ENCODE data around the gene SKAP1.

Gene SKAP1

GRCh38 chr17:48307814-48308411 is 122.1 kb downstream of the SKAP1 start:
- Histone ChIP-seq H2AFZ (ENCODE audit: low read length) (no peak overlapping the region), H3K9ac (ENCODE audit: low read depth, low read length, poor library complexity, severe bottlenecking) (no peak overlapping the region), H3K4me2 (ENCODE audit: low read depth, low read length, poor library complexity, severe bottlenecking) (no peak overlapping the region), H4K20me1 (ENCODE audit: insufficient read depth, low read length, poor library complexity, severe bottlenecking) (no peaks in the 10 kb centered on the region), H3K27me3 (ENCODE audit: insufficient read depth, low read length, poor library complexity, severe bottlenecking) (no peaks in the 10 kb centered on the region), H3K4me1 (ENCODE audit: insufficient read depth, low read length, poor library complexity, severe bottlenecking) (peaks cover 4% of the 10 kb centered on the region), H3K36me3 (ENCODE audit: insufficient read depth, low read length) (no peaks in the 10 kb centered on the region), H3K9me2 (replicated peaks; ENCODE audit: low read depth, low read length) (no peaks in the 10 kb centered on the region), H3F3A (ENCODE audit: low read depth) (no peaks in the 10 kb centered on the region), H3K79me2 (ENCODE audit: insufficient read depth, low read length) (no peaks in the 10 kb centered on the region), H3K9me3 (ENCODE audit: insufficient read depth, low read depth, low read length) (no peaks in the 10 kb centered on the region), H3K4me3 (ENCODE audit: low read length, poor library complexity, severe bottlenecking) (no peak overlapping the region)
- TF ChIP-seq EZH2phosphoT487 (IDR thresholded peaks at IDR 0.05; ENCODE audit: borderline replicate concordance): no peak
- TF ChIP-seq, protein P1, sequence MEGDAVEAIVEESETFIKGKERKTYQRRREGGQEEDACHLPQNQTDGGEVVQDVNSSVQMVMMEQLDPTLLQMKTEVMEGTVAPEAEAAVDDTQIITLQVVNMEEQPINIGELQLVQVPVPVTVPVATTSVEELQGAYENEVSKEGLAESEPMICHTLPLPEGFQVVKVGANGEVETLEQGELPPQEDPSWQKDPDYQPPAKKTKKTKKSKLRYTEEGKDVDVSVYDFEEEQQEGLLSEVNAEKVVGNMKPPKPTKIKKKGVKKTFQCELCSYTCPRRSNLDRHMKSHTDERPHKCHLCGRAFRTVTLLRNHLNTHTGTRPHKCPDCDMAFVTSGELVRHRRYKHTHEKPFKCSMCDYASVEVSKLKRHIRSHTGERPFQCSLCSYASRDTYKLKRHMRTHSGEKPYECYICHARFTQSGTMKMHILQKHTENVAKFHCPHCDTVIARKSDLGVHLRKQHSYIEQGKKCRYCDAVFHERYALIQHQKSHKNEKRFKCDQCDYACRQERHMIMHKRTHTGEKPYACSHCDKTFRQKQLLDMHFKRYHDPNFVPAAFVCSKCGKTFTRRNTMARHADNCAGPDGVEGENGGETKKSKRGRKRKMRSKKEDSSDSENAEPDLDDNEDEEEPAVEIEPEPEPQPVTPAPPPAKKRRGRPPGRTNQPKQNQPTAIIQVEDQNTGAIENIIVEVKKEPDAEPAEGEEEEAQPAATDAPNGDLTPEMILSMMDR (conservative IDR thresholded peaks at IDR 0.05; ENCODE audit: low read length): peak; percentile 98

- no peaks in the 10 kb centered on the region for H3K79me2 ChIP-seq (ENCODE audit: insufficient read depth, low read length)
Measured at GRCh38 chr17:48307255-48307654, 122.8 kb downstream of the SKAP1 start.

DNA sequence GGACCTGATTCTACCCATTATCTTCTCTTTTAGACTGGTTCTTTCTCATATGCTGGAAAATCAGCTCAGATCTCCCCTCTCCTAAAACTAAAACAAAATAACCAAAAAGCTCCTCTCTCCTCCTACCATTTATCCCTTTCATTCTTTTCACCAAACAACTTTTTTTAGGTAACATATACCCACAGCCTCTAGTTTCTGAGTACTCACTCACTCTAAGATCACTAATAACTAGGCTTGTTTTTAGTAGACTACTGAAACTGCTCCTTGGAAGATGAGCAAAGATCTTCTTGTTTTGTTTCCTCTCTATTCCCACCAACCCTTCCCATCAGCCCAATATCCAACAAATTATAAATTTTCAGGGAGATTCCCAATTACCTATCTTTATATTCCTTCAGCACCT is 129.0 kb downstream of the SKAP1 start:
- no peaks in the 10 kb centered on the region for H3F3A ChIP-seq (ENCODE audit: low read depth)
- peaks cover 10% of the 10 kb centered on the region for H3K4me1 ChIP-seq (ENCODE audit: insufficient read depth, low read length, poor library complexity, severe bottlenecking)
- no peak overlapping the region for H3K9ac ChIP-seq (ENCODE audit: low read depth, low read length, poor library complexity, severe bottlenecking)
- no peaks in the 10 kb centered on the region for H4K20me1 ChIP-seq (ENCODE audit: insufficient read depth, low read length, poor library complexity, severe bottlenecking)
- H3K27me3 ChIP-seq (ENCODE audit: insufficient read depth, low read length, poor library complexity, severe bottlenecking): no peaks in the 10 kb centered on the region
- H2AFZ ChIP-seq (ENCODE audit: low read length): peak overlapping the region; percentile 5; the same call in 1 of the 2 replicates
- H3K4me2 ChIP-seq (ENCODE audit: low read depth, low read length, poor library complexity, severe bottlenecking): no peak overlapping the region
- no peaks in the 10 kb centered on the region for H3K36me3 ChIP-seq (ENCODE audit: insufficient read depth, low read length)
- no peaks in the 10 kb centered on the region for H3K79me2 ChIP-seq (ENCODE audit: insufficient read depth, low read length)
- no peak overlapping the region for H3K4me3 ChIP-seq (ENCODE audit: low read length, poor library complexity, severe bottlenecking)
- no peak for TF ChIP-seq EZH2phosphoT487 (IDR thresholded peaks at IDR 0.05; ENCODE audit: borderline replicate concordance)
- TF ChIP-seq, protein P1 (conservative IDR thresholded peaks at IDR 0.05; ENCODE audit: low read length): no peak
- no peaks in the 10 kb centered on the region for H3K9me2 ChIP-seq (replicated peaks; ENCODE audit: low read depth, low read length)
- no peaks in the 10 kb centered on the region for H3K9me3 ChIP-seq (ENCODE audit: insufficient read depth, low read depth, low read length)

More at GRCh38 chr17:48307255-48307654, 122.8 kb downstream of the SKAP1 start:
- Histone ChIP-seq H3K27me3 (ENCODE audit: insufficient read depth, low read length, poor library complexity, severe bottlenecking) (no peaks in the 10 kb centered on the region), H3K4me2 (ENCODE audit: low read depth, low read length, poor library complexity, severe bottlenecking) (no peak overlapping the region), H3K36me3 (ENCODE audit: insufficient read depth, low read length) (no peaks in the 10 kb centered on the region), H2AFZ (ENCODE audit: low read length) (no peak overlapping the region), H3K4me1 (ENCODE audit: insufficient read depth, low read length, poor library complexity, severe bottlenecking) (peaks cover 4% of the 10 kb centered on the region), H3K4me3 (ENCODE audit: low read length, poor library complexity, severe bottlenecking) (no peak overlapping the region), H3K9me2 (replicated peaks; ENCODE audit: low read depth, low read length) (no peaks in the 10 kb centered on the region), H3K9ac (ENCODE audit: low read depth, low read length, poor library complexity, severe bottlenecking) (no peak overlapping the region), H4K20me1 (ENCODE audit: insufficient read depth, low read length, poor library complexity, severe bottlenecking) (no peaks in the 10 kb centered on the region), H3K9me3 (ENCODE audit: insufficient read depth, low read depth, low read length) (no peaks in the 10 kb centered on the region), H3F3A (ENCODE audit: low read depth) (no peaks in the 10 kb centered on the region)
- TF ChIP-seq EZH2phosphoT487 (IDR thresholded peaks at IDR 0.05; ENCODE audit: borderline replicate concordance): no peak

- Histone ChIP-seq H3K9me2 (replicated peaks; ENCODE audit: low read depth, low read length) (no peaks in the 10 kb centered on the region), H3K4me3 (ENCODE audit: low read length, poor library complexity, severe bottlenecking) (no peak overlapping the region), H3K36me3 (ENCODE audit: insufficient read depth, low read length) (no peaks in the 10 kb centered on the region), H3K9ac (ENCODE audit: low read depth, low read length, poor library complexity, severe bottlenecking) (no peak overlapping the region), H3K4me2 (ENCODE audit: low read depth, low read length, poor library complexity, severe bottlenecking) (no peak overlapping the region), H3K79me2 (ENCODE audit: insufficient read depth, low read length) (0 out of 2 replicates have a peak, but pooled peaks cover under 1% of the 10 kb centered on the region), H3K4me1 (ENCODE audit: insufficient read depth, low read length, poor library complexity, severe bottlenecking) (peaks cover 21% of the 10 kb centered on the region), H3K9me3 (ENCODE audit: insufficient read depth, low read depth, low read length) (no peaks in the 10 kb centered on the region), H3K27me3 (ENCODE audit: insufficient read depth, low read length, poor library complexity, severe bottlenecking) (no peaks in the 10 kb centered on the region), H2AFZ (ENCODE audit: low read length) (no peak overlapping the region), H4K20me1 (ENCODE audit: insufficient read depth, low read length, poor library complexity, severe bottlenecking) (no peaks in the 10 kb centered on the region), H3F3A (ENCODE audit: low read depth) (no peaks in the 10 kb centered on the region)
- no peak for TF ChIP-seq EZH2phosphoT487 (IDR thresholded peaks at IDR 0.05; ENCODE audit: borderline replicate concordance)
- TF ChIP-seq, protein P1 (conservative IDR thresholded peaks at IDR 0.05; ENCODE audit: low read length): no peak
Measured at GRCh38 chr17:48299760-48300159, 130.3 kb downstream of the SKAP1 start.
